ENCODE results near the gene SLC25A23.
"Not testable (repeated sequence)": the region's sequence is repeated elsewhere in the genome, so short reads cannot be mapped to it uniquely, and the experiment has no call there.

SLC25A23 gene

DNA sequence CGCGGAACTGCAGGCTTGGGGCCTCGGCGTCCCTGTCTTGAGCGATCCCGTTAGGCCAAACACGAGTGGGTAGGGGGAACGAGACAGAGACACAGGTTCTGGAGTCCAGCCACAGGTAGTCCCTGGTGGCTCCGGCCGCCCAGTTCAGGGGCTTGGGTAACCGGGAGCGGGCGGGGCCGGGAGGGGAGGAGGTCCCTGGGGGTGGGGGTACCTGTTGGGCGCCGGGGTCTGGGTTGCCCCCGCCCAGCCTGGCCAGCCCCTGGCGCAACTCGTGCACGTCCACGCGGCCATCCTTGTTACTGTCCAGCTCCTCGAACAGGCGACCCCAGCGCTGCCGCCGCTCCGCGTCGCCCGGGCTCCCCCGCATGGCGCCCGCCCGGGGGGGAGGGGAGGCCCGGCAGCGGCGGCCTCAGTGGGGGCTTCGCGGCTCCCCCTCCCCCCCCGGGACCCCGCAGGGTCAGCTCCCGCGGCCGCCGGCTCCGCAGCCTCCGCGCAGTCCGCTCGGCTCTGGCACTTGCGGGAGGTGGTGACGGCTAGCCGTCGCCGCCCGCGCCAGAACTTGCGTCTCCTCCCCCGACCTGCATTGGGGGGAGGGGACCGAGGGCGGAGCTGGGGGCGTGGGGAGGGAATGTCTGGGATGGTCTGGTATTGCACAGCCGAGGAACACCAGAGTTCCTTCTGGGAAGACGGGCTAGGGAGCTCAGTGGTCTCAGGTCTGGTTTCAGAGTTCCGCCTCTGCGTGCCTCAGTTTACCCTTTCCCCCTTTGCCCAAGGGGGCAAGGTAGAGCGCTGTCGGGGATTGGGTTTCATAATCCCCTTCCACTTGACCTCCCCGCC lies at the start of gene SLC25A23:
Gene SLC25A23 (minus strand): TSS at position 531 of the 837 bp plus-strand sequence. CDS start 164 bp downstream, at position 367.
- DNase-seq, result peak; percentile 15

DNA sequence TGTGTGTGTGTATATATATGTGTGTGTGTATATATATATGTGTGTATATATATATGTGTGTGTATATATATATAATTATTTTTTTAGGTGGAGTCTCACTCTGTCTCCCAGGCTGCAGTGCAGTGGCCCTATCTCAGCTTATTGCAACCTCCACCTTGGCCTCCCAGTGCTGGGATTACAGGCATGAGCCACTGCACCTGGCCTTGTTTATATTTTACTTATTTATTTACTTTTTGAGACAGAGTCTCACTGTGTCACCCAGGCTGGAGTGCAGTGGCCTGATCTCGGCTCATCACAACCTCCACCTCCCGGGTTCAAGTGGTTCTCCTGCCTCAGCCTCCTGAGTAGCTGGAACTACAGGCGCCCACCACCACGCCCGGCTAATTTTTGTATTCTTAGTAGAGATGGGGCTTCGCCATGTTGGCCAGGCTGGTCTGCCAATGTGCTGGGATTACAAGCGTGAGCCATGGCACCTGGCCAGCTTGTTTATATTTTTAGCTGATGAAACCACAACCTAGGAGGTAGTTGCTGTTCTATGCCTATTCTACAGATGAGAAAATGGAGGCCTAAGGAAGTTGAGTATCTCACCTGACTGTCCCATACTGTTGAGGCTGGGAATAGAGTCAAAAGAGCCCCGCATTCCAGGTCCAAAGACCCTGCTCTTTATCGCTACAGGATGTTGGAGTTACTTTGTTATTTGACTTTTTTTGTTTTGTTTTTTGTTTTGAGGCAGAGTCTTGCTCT lies 48.6 kb upstream of the SLC25A23 start:
- DNase-seq, result not testable (repeated sequence)

DNA sequence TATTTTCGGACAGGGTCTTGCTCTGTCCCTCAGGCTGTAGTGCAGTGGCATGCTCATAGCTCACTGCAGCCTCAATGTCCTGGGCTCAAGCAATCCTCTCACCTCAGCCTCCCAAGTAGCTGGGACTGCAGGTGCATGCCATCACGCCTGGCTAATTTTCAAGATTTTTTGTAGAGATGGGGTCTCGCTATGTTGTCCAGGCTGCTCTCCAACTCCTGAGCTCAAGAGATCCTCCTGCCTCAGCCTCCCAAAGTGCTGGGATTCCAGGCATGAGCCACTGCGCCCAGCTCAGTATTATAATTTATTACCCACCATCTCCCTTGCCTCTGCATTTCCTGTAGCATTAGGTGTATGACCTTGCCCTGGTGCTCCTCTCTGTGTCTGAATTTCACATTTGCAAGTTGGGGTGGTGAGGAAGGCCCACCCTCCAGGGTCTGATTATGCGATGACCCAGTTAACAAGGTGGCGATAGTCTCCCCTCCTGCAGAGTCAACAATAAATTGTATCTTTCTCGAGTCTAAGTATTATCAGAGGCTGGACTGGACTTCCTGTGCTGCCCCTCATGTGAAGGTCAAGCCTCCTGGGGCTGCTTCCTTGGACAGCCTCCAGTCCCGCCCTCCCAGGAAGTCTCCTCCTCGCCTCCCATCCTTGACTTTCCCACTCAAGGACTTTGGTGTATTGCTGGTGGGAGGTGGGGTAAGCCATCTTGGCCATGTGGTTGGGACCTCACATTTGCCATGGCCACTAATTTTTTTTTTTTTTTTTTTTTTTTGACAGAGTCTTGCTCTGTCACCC lies 44.0 kb upstream of the SLC25A23 start:
- no peak for DNase-seq

DNA sequence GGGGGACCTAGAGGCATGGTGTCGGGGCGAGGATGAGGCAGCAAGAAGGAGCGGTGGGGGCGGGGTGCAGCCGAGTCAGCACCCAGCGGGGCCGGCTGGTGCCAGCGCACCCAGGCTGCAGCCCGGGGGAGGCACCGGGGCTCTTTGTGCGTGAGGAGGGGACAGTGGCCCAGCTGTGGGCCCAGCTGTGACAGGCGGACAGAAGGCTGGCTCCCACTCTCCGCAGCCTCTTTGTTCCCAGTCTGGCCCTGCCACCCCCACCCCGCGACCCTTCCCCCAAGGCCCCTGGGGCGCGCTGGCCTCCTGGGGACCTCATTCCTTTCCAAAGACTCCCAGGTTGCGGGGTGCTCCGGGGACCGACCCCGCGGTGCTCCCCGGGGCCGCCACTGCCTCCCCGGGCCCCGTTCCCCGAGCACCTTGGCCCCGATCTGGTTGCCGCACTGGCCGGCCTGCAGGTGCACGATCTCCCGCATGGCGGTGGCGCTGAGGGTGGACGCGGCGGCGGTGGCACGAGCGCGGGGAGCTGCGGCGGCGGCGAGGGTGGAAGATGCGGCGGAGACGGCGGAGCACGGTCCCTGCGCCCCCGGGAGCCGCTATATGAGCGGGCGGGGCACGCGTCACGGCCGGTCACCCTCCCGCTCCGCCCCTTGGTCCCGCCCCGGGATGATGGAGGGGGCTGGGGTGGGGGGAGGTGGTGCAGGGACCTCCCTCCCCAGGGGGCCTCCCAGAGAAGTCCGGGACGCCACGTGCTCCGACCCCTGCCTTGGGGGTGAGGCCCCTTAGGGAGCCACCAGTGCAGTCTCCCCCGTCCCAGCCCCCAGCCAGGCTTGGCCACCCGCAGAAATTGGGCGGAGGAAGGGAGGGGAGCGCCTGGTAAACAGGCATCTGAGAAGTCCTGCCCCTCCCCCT lies 42.4 kb upstream of the SLC25A23 start, which contains the start of gene TUBB4A:
Gene TUBB4A (minus strand): TSS at position 570 of the 909 bp plus-strand sequence. CDS start 97 bp downstream, at position 473.
- DNase-seq, result no peak

DNA sequence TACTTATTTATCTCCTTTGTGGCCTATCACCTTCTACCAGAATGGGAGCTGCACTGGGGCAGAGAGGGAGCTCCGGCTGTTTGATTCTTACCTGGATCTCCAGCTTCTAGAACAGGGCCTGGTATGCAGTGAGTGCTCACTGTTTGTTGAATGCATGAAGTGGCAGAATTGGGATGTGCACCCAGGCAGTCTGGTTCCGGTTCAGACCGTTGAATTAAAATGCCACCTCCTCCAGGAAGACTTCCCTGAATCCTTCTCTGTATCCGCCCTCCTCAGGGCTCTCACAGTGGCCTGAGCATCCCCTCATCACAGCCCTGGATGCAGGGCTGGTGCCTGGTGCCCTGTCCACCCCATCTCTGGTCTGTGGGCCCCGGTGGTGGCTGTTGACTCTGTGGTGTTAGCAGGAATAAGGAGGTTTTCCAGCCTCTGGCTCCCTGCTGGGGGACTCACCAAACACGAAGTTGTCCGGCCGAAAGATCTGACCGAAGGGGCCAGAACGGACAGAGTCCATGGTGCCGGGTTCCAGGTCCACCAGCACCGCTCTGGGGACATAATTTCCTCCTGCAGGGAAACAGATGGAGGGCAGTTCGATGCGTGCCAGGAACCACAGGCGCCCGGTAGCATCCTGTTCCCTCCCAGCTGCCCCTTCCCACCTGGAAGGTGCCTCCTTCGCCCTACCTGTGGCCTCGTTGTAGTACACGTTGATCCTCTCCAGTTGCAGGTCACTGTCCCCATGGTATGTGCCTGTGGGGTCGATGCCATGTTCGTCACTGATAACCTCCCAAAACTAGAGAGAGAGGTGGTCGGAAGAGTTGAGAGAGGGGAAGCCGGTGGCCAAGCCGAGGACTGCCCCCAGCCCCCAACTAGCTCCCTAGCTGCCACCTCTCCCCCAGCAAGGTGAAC lies 41.5 kb upstream of the SLC25A23 start:
- no peak for DNase-seq

DNA sequence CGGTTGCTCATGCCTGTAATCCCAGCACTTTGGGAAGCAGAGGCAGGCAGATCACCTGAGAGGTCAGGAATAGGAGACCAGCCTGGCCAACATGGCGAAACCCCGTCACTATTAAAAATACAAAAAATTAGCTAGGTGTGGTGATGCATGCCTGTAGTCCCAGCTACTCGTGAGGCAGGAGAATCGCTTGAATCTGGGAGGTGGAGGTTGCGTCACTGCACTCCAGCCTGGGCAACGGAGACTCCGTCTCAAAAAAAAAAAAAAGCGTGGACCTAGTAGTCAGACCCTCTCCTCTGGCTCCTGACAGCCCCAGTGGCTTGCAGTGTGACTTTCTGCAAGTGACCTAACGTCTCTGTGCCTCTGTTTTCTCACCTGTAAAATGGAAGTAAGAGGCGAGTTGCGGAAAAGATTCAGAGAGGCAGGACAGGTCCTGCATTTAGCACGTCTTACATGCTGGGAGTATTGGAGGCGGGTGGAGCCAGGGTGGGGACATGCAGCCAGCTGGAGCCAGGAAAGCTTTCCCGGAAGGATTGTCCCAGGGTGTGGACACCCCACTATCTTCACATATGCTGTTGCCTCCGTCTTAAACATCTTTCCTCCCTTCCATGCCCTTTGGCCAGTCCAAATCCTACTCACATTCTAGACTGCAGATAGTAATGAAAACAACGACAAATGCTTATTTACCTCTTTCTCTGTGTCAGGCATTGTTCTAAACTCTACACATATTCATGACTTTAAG lies 39.6 kb upstream of the SLC25A23 start:
- DNase-seq, result no peak

DNA sequence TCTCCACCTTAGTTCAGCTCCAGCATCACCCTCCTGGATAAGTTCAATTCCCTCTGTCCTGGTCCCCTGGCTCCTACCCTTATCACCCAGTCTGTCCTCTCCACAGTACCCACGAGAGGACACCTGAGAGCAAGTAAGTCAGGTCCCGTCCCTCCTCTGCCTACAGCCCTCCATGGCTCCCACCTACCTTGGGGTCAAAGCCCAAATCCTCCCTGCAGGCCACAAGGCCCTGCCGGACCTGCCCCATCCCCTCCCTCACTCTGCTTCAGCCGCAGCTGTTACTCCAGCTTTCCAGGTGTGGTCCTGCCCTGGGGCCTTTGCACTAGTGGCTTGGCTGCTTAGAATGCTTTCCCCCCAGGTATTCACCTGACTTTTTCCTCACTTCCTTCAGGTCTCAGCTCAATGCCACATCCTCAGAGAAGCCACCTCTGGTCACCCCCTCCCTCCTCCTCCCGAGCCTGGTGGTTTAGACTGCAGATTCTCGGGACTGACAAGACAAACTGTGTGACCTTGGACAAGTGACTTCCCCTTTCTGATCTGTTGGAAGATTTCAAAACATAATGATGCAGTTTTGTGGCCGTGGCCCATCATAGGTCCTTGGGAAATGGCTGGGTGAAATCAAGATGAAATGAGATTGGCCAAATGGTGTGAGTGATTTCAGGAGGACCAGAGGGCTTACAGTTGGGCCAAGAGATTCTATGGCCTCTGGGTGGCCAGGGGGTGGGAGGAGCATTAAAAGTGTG lies 38.9 kb upstream of the SLC25A23 start:
- no peak for DNase-seq

DNA sequence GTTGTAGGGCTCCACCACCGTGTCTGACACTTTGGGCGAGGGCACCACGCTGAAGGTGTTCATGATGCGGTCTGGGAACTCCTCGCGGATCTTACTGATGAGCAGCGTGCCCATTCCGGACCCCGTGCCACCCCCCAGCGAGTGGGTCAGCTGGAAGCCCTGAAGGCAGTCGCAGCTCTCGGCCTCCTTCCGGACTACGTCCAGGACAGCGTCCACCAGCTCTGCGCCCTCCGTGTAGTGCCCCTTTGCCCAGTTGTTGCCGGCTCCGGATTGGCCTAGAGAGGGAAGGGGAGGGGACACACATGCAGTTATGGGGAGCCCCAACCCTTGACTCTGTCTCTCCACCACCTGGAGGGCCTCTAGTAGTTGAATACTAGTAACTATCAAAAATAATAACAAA lies 36.4 kb upstream of the SLC25A23 start:
- DNase-seq, result no peak

DNA sequence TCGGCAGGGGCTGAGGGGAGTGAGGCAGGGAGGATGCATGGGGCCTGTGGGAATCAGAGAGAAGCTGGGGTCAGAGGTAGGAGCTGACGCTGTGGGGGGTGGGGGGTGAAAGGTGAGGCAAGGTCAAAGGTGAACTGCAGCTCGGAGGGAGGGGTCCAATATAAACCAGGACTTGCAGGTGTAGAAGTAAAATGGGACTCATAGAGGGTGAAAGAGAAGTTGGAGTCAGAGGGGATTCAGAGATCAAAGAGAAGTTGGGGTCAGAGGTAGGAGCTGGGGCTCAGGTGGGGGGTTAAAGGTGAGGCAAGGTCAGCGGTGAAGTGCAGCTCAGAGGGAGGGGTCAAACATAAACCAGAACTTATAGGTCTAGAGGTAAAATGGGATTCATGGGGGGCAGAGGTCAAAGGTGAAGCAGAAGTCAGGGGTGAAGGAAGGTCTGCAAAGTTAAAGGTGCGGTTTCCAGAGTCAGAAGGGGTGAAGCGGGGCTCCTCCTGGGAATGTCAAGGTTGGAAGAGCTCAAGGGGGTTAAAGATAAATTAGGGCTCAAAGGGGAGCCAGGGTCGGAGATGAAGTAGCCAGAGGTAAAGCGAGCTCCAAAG lies 34.9 kb upstream of the SLC25A23 start:
- no peak for DNase-seq

DNA sequence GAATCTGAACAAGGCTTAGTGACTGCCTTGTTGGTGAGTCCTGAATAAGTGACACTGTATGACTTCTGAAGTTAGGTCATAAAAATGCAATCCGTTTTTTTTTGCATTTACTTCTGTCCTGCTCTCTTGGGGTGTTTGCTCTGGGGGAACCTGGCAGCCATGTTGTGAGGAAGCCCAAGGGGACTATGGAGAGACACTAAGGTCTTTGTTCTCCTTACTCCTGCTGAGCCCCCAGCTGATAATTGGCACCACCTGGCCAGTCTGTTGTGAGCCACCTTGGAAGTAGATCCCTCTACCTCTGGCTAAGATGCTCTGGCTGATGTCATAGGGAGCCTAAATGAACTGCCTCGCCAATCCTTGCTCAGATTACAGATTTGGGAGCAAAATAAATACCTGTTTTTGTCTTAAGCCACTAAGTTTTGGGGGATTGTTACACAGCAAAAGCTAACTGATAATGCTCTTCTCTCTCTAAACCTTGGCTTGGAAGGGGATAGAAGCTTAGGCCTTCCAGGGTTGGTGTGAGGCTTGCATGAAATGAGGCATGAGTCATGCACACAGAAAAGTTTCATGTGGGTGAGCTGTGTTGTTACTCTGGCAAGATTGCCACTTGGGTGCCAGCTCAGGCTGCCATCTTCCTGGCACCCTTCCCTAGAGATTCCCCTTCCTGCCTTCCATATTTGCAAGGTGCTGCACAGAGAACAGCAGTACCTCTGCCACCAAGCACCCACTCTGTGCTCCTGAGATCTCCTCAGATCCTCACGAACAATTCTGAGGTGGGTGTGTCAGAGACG lies 32.4 kb upstream of the SLC25A23 start:
- DNase-seq, result no peak

DNA sequence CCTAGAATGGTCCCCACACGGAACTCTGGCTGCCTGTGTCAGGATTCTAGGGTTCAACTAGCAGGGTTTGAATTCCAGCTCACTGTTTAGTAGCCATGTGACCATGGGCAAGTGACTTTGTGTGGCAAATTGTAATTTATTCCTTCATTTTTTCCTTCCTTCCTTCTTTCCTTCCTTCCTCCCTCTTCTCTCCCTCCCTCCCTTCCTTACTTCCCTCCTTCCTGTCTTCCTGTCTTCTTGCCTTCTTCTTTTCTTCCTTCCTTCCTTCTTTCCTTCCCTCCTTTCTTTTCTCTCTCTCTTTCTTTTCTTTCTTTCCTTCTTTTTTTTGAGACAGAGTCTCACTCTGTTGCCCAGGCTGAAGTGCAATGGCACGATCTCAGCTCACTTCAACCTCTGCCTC lies 30.5 kb upstream of the SLC25A23 start:
- no peak for DNase-seq

DNA sequence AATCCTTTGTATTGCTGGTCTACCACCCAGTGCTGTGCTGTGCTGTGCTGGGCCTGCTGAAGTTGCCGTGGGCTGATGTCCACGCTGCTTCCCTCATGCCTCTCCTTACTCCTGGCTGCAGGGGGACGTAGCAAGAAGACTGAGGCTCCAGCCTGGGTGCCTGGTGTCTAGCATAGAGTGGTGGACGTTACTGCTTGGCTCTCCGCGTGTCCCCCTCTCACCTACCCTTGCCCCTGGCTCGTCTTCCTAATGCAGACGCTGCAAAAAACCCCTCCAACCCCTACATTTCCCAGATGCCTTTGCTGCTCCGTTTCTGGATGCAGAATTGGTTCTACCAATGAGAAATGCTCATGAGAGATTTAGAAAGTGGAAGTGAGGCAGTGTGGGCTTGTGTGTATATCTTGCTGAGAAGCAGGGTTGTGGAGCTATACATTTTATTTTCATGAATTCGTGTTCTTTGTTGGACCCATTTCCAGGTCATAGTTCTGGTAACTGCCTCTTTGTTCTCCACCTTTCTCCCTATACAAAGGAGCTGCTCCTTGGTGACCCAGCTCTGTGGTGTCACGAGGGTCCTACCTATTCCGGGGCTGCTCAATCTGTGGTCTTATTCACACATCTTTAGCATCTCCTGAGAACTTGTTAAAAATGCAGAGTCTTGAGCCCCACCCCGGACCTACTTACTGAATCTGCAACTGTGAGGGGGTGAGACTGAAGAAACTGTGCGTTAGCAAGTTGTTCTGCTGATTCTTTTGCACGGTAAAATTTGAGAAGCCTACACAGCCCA lies 29.9 kb upstream of the SLC25A23 start:
- no peak for DNase-seq

DNA sequence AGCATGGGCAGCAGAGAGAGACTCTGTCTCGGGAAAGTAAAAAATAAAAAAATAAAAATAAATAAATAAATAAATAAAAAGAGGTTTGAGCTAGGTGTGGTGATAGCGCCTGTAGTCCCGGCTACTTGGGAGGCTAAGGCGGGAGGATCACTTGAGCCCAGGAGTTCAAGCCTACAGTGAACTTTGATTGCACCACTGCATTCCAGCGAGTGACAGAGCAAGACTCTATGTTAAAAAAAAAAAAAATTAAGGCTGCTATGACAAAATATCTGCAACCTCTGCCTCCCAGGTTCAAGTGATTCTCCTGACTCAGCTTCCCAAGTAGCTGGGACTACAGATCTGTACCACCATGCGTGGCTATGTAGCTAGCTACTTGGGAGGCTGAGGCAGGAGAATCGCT lies 25.2 kb upstream of the SLC25A23 start:
- no peak for DNase-seq

DNA sequence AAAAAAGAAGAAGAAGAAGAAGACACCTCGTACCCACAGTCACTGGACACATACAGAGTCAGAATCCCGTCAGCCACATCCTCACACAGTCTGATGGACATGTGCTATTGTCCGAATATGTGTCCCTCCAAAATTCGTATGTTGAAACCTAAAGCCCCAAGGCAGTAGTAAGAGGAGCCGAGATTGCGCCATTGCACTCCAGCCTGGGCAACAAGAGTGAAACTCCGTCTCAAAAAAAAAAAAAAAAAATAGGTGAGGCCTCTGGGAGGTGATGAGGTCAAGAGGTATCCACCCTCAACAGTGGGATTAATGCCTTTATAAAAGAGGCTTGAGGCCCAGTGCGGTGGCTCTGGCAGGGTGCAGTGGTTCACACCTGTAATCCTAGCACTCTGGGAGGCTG lies 24.6 kb upstream of the SLC25A23 start:
- no peak for DNase-seq

DNA sequence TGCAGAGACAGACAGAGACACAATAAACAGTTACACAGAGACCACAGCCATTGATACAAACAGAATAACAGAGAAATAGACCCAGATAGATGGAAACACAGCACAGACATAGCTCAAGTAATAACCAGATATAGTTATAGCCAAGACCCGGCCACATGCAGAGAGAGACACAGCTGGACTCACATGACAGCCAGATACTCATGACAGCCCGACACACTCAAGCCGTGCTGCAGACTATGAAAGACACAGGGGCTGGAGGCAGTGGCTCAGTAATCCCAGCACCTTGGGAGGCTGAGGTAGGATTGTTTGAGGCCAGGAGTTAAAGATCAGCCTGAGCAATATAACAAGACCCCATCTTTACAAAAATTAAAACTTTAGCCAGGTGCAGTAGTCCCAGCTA lies 23.6 kb upstream of the SLC25A23 start:
- DNase-seq, result no peak

DNA sequence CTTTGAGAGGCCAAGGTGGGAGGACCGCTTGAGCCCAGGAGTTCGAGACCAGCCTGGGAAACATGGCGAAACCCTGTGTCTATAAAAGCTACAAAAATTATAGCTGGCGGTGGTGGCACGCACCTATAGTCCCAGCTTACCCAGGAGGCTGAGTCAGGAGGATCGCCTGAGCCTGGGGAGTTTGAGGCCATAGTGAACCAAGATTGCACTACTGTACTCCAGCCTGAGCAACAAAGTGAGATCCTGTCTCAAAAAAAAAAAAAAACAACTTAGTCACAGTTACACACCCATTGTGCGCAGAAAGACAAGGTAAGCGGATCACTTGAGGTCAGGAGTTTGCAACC lies 22.7 kb upstream of the SLC25A23 start:
- DNase-seq, result no peak

DNA sequence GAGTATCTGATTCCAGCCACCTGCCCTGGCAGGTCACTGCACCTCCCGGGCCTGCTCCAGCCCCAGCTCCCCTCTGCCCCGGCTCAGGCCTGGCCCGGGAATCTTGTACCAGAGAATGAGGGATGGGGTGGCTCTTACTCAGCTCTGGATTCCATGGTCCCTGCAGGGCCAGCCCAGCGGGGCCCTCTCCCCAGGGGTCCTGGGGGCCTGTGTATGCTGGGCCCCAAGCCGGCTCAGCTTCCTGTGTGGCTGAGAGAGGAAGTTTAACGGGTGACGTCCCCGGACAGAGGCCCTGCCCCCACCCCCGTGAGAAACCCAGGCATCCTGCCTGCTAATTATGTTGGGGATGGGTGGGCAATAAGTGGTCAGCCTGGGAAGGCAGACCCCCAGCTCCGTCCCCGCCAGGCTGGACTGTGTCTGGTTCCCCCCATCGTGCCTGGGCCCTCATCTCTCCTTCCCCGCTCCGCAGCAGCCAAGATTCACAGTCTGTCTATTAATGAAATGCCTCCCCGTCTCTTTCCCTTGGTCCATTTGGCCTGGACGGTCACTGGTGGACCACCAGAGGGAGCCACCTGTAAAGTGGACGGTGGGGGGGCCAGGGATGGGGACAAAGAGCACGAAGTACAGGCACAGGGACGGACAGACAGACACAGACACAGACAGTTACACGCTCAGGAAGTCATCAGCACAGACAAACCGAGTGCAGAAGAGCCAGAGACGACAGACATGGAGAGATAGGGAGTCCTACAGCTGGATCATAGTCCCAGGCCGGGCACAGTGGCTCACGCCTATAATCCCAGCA lies 22.1 kb upstream of the SLC25A23 start, which contains the start of gene DENND1C:
Gene DENND1C (minus strand): TSS at position 247 of the 802 bp plus-strand sequence. CDS start 92 bp downstream, at position 155.
- no peak for DNase-seq

All from kidney glomerular epithelial cell (primary cell).